ENCODE measurements around the gene NAXD.

The NAXD gene

GRCh38 chr13:110572778-110573118 is 42.6 kb upstream of the NAXD start:
- CTCF ChIA-PET, result no interaction called here
- POLR2A ChIA-PET, result no interaction called here
- DNase-seq (ENCODE audit: low read depth, low spot score), result no peak
- TF ChIP-seq CTCF (IDR thresholded peaks at IDR 0.05; ENCODE audit: insufficient read depth, low read length, missing control alignments), result no peak
- H3K4me3 ChIP-seq (ENCODE audit: low read depth, low read length), result no peak overlapping the region

- H3K4me3 ChIP-seq (ENCODE audit: low read depth, low read length), result no peak overlapping the region
- CTCF ChIA-PET, result no interaction called here
- DNase-seq (ENCODE audit: low read depth, low spot score), result no peak
- POLR2A ChIA-PET, result no interaction called here
- TF ChIP-seq CTCF (IDR thresholded peaks at IDR 0.05; ENCODE audit: insufficient read depth, low read length, missing control alignments), result no peak
Observed at GRCh38 chr13:110574161-110574560, 41.2 kb upstream of the NAXD start.

- no peak for TF ChIP-seq CTCF (IDR thresholded peaks at IDR 0.05; ENCODE audit: insufficient read depth, low read length, missing control alignments)
- POLR2A ChIA-PET, result interaction anchor here (0.7 kb wide), 1 partner anchor 10 kb away, joined by 3 read pairs; no protein-coding TSS in a partner anchor
- CTCF ChIA-PET, result no interaction called here
- no peak overlapping the region for H3K4me3 ChIP-seq (ENCODE audit: low read depth, low read length)
- DNase-seq (ENCODE audit: low read depth, low spot score), result no peak
Observed at GRCh38 chr13:110575322-110576069, 39.8 kb upstream of the NAXD start.

- CTCF ChIA-PET, result no interaction called here
Observed at GRCh38 chr13:110576070-110576394, 39.3 kb upstream of the NAXD start.

GRCh38 chr13:110576736-110577476 is 38.4 kb upstream of the NAXD start:
- POLR2A ChIA-PET, result no interaction called here
- no peak overlapping the region for H3K4me3 ChIP-seq (ENCODE audit: low read depth, low read length)
- no peak for TF ChIP-seq CTCF (IDR thresholded peaks at IDR 0.05; ENCODE audit: insufficient read depth, low read length, missing control alignments)
- DNase-seq (ENCODE audit: low read depth, low spot score), result no peak
- CTCF ChIA-PET, result no interaction called here

More at GRCh38 chr13:110576070-110576394, 39.3 kb upstream of the NAXD start:
- TF ChIP-seq CTCF (IDR thresholded peaks at IDR 0.05; ENCODE audit: insufficient read depth, low read length, missing control alignments), result no peak
- no peak overlapping the region for H3K4me3 ChIP-seq (ENCODE audit: low read depth, low read length)
- no peak for DNase-seq (ENCODE audit: low read depth, low spot score)
- POLR2A ChIA-PET, result no interaction called here

GRCh38 chr13:110578363-110578762 is 37.0 kb upstream of the NAXD start:
- TF ChIP-seq CTCF (IDR thresholded peaks at IDR 0.05; ENCODE audit: insufficient read depth, low read length, missing control alignments), result no peak
- DNase-seq (ENCODE audit: low read depth, low spot score), result no peak
- POLR2A ChIA-PET, result no interaction called here
- no peak overlapping the region for H3K4me3 ChIP-seq (ENCODE audit: low read depth, low read length)
- CTCF ChIA-PET, result no interaction called here

Data from AG04449 (cell line).